Omental fat pad (tissue), 4 donors: Measurements from ENCODE around the gene UBL4A. TPM values are rescaled to one million over a fixed set of nuclear protein-coding genes. Genes with fewer than 3 reads are reported as not detected.

Experiments used
- ATAC-seq: fragments of 150-250 bp; one replicate; pipeline ENCODE4 v1.9.1; 2016; ENCODE audit warnings: mild to moderate bottlenecking, moderate library complexity; ENCODE audit not compliant: low FRiP score
- DNase-seq: peaks from one replicate; pipeline ENCODE4 v3.0.0-alpha.2; 2019; ENCODE audit warnings: low spot score
- total RNA-seq, 4 donors: library from RNA; depleted of rRNA; stranded (reverse); fragments of >200 nt; gene quantifications; one replicate each; pipeline ENCODE4 v1.1.0, GENCODE V29; 2016
- TF ChIP-seq, protein P1 (sequence below), 3 donors: fragments of 450-650 bp; IDR thresholded peaks; one replicate each; pipeline ENCODE4 v1.5.1; 2016 to 2017; ENCODE audit warnings: antibody characterized with exemption in 3 of 3, mild to moderate bottlenecking in 3 of 3, moderate library complexity in 2 of 3

UBL4A gene
- total RNA-seq, 4 donors from 2014 or later, result 21.3 to 43.0 (median 34.0) TPM

DNA sequence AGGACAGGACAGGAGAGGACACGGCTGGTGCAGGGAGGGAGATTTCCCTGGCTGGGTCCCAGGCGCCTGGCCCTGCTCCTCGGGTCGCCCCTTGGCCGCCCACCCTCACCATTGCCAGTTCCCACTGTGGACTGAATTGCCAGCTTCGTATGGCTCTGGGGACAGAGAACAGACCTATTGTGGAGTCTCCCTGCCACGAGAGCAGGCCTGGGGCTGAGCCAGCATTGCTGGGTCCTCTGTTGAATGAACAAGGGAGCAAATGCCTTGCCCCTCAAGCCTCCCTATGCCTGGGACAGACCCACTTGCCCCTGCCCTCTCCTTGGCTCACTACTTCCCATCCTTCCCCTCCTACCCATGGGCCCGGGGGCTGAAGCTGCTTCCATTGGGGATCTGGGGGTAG, 24.0 kb downstream of the UBL4A start:
- TF ChIP-seq, protein P1, sequence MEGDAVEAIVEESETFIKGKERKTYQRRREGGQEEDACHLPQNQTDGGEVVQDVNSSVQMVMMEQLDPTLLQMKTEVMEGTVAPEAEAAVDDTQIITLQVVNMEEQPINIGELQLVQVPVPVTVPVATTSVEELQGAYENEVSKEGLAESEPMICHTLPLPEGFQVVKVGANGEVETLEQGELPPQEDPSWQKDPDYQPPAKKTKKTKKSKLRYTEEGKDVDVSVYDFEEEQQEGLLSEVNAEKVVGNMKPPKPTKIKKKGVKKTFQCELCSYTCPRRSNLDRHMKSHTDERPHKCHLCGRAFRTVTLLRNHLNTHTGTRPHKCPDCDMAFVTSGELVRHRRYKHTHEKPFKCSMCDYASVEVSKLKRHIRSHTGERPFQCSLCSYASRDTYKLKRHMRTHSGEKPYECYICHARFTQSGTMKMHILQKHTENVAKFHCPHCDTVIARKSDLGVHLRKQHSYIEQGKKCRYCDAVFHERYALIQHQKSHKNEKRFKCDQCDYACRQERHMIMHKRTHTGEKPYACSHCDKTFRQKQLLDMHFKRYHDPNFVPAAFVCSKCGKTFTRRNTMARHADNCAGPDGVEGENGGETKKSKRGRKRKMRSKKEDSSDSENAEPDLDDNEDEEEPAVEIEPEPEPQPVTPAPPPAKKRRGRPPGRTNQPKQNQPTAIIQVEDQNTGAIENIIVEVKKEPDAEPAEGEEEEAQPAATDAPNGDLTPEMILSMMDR (IDR thresholded peaks at IDR 0.05), result no peak
- DNase-seq (no peak), ATAC-seq (no peak)

DNA sequence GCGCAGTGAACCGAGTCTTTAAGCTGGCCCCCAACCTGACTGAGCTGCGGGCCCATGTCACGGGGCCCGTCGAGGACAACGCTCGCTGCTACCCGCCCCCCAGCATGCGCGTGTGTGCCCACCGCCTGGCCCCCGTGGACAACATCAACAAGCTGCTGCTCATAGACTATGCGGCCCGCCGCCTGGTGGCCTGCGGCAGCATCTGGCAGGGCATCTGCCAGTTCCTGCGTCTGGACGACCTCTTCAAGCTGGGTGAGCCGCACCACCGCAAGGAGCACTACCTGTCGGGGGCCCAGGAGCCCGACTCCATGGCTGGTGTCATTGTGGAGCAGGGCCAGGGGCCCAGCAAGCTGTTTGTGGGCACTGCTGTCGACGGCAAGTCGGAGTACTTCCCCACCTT, 26.1 kb downstream of the UBL4A start:
- DNase-seq, result no peak
- ATAC-seq, result no peak

DNA sequence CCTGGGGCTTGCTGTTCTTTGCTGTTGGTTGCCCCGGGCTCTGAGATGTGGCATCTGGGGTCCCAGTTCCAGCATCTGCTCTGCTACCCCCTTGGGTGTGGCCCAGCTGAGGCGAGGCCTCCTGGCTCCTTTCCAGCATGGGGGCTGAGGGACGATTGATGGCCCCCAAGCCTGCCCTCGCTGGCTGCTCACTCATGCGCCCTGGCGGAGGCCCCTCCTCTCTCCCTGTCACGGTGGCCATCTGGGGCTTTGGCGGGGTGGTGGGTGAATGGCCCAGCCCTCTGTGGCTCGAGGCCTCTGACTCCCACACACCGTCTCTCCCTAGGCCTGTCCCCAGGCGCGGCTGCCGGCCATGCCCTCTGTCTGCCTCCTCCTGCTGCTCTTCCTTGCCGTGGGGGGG, 26.6 kb downstream of the UBL4A start:
- TF ChIP-seq, protein P1 (IDR thresholded peaks at IDR 0.05), result no peak
- no peak for ATAC-seq
- no peak for DNase-seq

More for the DNA sequence above, 26.1 kb downstream of the UBL4A start:
- TF ChIP-seq, protein P1 (IDR thresholded peaks at IDR 0.05), result no peak

DNA sequence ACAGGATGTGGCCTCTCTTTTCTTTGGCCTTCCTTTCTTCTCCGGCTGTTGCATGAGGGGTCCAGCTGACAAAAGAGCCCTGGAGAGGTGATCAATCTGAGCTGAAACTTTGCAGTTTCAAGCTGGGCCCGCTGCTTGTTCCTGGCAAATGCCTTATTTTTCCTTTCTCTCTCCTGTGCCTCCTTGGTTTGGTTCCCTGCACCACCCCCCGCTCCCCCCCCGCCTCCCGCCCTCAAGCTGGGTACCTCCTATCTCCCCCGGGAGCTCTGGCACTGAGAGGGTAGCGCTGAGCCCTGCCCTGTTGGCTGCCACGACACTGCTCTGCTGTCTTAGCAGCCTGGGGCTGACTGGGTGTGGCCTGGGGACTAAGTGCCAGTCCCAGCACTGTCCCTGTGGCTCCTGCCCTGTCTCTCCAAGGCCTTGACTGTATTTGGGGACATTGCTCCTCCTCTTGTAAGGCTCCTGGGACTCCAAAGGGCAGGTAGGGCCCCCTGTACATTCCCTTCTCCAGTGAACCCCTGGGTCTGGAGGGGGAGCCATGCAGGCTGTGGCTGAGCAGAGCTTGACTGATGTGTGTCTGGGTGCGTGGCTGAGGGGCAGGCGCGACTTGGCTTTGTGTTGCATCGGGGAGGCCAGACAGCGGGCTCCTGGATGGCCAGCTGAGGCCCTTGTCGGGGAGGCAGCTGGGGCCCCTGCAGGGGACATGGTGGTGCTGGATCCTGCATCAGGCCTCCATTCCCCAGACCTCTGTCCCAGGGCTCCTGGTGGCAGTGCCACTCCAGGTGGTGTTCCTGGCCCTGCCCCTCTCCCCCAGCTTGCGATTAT, 27.2 kb downstream of the UBL4A start:
- TF ChIP-seq, protein P1 (IDR thresholded peaks at IDR 0.05), result no peak
- ATAC-seq, result peak; percentile 4
- no peak for DNase-seq

DNA sequence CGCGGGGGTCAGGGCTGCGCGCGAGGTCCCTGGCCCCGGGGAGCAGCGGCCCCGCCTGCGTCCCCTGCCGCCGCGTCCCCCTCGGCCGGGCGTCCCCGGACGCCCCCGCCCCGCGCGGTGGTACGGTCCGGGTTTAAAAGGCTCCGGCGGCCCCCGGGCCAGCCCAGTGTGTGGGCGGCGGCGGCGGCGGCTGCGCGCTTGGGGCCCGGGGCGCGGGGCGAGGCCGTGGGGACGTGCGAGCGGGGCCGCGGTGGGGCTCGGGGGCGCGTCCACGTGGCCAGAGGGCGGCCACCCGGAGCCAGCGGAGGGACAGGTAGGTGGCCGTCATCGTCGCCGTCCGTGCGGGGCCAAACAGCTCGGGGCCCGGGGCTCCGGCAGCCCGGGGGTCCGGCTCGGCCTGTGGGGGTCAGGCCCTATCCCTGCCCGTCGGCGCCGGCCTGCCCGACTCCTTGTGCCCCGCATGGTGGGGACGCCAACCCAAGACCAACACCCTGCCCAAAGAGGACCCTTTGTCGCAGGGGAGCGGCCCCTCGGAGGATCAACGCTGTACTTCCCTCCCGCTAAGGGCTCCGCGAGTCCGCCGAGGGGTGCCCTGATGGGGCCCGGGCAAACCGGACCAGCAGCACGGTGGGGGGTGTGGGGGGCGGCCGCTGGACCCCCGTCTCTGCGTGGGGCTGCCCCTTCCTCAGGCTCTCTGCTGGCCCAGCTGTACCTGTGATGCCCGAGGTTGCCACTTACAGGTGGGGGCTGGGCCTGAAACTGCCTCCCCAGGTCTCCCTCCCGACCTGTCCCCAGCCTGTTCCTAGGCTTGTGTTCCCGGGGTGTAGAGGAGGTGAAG, 28.1 kb downstream of the UBL4A start, which contains the start of gene PLXNA3:
PLXNA3 (plus strand) TSS at position 166 of the 838 bp plus-strand sequence. CDS start 1,903 bp downstream, outside the sequence.
- no peak for DNase-seq
- ATAC-seq, result peak; percentile 84
- TF ChIP-seq, protein P1 (IDR thresholded peaks at IDR 0.05), result no peak

DNA sequence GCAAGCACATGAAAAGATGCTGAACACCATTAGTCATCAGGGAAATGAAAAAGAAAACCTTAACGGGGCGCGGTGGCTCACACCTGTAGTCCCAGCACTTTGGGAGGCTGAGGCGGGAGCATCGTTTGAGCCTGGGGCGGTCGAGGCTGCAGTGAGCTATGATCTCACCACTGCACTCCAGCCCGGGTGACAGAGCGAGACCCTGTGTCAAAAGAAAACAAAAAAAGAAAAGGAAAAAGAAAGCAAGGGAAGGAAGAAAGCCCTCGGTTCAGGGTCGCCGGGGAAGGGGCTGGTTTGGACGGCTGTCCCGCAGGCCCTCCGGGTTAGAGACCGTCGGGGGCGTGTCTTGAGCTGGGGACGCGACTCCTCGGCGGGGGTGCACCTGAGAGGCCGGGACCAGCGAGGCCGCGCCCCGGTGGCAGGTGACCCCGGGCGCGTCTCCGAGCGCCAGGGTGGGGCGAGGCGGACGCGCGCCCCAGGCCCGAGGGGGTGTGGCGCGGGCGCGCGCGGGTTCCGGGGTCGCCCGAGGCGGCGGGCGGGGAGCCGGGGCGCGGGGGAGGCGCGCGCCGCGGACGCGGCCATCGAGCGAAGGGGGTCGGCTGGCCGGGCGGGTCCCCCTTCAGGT, 28.8 kb downstream of the UBL4A start:
- DNase-seq (no peak), ATAC-seq (peak; percentile 25)
- TF ChIP-seq, protein P1 (IDR thresholded peaks at IDR 0.05), result no peak
